ENCODE results near the gene EXOSC2. TPM values are rescaled to one million over a fixed set of nuclear protein-coding genes. Genes with fewer than 3 reads are reported as not detected.
A peak's percentile ranks its signal among the peaks of the same experiment; 100 is the strongest.

The EXOSC2 gene
- total and polyA plus RNA-seq, 2 of the 8 experiments (the other 6 are each of a cell fraction or from before 2014, with no cell fraction given) = 47.8 to 93.6 TPM

DNA sequence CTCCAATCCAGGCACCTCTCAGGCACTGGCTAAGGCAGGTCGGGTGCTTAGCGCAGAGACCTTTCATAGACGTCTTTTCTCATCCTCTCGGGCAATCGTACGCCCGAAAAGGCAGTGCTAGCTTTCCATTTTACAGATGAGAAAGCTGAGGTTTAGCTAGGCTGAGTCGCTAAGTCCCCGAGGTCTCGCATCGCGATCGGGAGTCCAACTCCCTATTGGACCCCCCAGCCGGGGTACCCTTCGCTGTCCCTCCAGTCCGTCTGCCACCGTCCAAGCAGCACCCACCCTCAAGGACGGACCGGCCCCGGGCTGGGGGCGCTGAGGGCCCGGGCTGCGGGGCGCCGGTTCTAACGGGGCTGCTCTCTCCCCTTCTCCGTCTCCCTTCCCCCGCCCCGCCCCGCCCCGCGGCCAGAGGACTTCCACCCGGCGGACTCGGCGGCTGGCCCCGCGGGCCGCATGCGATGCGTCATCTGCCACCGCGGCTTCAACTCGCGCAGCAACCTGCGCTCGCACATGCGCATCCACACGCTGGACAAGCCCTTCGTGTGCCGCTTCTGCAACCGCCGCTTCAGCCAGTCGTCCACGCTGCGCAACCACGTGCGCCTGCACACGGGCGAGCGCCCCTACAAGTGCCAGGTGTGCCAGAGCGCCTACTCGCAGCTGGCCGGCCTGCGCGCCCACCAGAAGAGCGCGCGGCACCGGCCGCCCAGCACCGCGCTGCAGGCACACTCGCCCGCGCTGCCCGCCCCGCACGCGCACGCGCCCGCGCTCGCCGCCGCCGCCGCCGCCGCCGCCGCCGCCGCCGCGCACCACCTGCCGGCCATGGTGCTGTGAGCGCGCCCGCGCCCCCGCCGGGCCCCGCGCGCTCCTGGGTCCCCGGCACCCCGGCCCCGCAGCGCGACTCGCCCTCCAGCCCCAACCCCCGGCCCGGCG, 12.5 kb upstream of the EXOSC2 start (continued):
- TF ChIP-seq PHF8 (conservative IDR thresholded peaks at IDR 0.05; ENCODE audit: low read depth, low read length) = 0 out of 2 replicates have a peak, but pooled peaks have one; percentile 38
- TF ChIP-seq CHD1 (IDR thresholded peaks at IDR 0.05; ENCODE audit: low read depth, low read length) = no peak
- TF ChIP-seq BACH1 (IDR thresholded peaks at IDR 0.05; ENCODE audit: low read length) = no peak
- TF ChIP-seq, protein P1, sequence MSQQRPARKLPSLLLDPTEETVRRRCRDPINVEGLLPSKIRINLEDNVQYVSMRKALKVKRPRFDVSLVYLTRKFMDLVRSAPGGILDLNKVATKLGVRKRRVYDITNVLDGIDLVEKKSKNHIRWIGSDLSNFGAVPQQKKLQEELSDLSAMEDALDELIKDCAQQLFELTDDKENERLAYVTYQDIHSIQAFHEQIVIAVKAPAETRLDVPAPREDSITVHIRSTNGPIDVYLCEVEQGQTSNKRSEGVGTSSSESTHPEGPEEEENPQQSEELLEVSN (IDR thresholded peaks at IDR 0.05) = peak; percentile 81
- TF ChIP-seq, protein P2, sequence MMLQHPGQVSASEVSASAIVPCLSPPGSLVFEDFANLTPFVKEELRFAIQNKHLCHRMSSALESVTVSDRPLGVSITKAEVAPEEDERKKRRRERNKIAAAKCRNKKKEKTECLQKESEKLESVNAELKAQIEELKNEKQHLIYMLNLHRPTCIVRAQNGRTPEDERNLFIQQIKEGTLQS (IDR thresholded peaks at IDR 0.05; ENCODE audit: insufficient read depth, low read depth, low read length) = no peak
- TF ChIP-seq, protein P3, sequence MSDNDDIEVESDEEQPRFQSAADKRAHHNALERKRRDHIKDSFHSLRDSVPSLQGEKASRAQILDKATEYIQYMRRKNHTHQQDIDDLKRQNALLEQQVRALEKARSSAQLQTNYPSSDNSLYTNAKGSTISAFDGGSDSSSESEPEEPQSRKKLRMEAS (IDR thresholded peaks at IDR 0.05) = peak; percentile 92
- TF ChIP-seq ZNF274 (IDR thresholded peaks at IDR 0.05; ENCODE audit: borderline replicate concordance, extremely low read depth, low read length) = no peak
- no peak for TF ChIP-seq TCF12 (IDR thresholded peaks at IDR 0.05; ENCODE audit: low read depth, low read length)
- TF ChIP-seq CEBPB (IDR thresholded peaks at IDR 0.05; ENCODE audit: low read depth, low read length) = no peak
- TF ChIP-seq KDM5A (IDR thresholded peaks at IDR 0.05; ENCODE audit: low read length) = no peak
- TF ChIP-seq RBBP5 (IDR thresholded peaks at IDR 0.05; ENCODE audit: borderline replicate concordance, low read depth, low read length) = peak; percentile 83; the same call in 1 of the 2 replicates
- peak; percentile 84; the same call in 1 of the 2 replicates for TF ChIP-seq KDM1A (IDR thresholded peaks at IDR 0.05; ENCODE audit: borderline replicate concordance, low read length)

Measured in H1 (cell line).